Measurements from ENCODE around the gene TARS2.
A peak's percentile ranks its signal among the peaks of the same experiment; 100 is the strongest.

TARS2 gene

DNA sequence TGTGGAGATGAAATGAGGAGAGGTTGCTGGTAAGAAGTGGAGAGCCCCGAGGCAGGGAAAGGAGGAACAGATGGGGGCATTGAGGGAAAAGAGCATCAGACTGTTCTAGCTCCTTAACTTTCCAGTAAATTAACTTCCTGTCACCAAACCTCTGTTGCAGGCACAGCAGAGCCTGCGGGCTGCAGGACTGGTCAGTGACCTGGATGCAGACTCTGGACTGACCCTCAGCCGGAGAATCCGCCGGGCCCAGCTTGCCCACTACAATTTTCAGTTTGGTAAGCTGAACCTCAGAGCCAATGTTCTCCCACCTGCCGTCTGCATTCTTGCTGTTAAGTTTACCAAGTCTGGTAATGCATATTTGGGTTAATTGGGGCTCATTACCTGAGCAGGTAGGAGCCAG, 18.2 kb downstream of the TARS2 start:
- H3K9me3 ChIP-seq (ENCODE audit: control insufficient read depth, low read length) = no peaks in the 10 kb centered on the region
- H3K4me1 ChIP-seq (ENCODE audit: control insufficient read depth, insufficient read depth, low read length) = peaks cover 13% of the 10 kb centered on the region
- H3K4me3 ChIP-seq (ENCODE audit: insufficient read depth, low read depth, low read length) = no peak overlapping the region
- H3K36me3 ChIP-seq (ENCODE audit: control insufficient read depth, insufficient read depth, low read length) = peaks cover 6% of the 10 kb centered on the region
- no peak overlapping the region for H3K27ac ChIP-seq (ENCODE audit: insufficient read depth, low read depth, low read length, poor library complexity, severe bottlenecking)
- 93 to 95% methylated on average over 6 of the region's 6 CpGs for WGBS, 2 experiments
- no peaks in the 10 kb centered on the region for H3K27me3 ChIP-seq (ENCODE audit: control insufficient read depth, insufficient read depth, low read length, poor library complexity, severe bottlenecking)

DNA sequence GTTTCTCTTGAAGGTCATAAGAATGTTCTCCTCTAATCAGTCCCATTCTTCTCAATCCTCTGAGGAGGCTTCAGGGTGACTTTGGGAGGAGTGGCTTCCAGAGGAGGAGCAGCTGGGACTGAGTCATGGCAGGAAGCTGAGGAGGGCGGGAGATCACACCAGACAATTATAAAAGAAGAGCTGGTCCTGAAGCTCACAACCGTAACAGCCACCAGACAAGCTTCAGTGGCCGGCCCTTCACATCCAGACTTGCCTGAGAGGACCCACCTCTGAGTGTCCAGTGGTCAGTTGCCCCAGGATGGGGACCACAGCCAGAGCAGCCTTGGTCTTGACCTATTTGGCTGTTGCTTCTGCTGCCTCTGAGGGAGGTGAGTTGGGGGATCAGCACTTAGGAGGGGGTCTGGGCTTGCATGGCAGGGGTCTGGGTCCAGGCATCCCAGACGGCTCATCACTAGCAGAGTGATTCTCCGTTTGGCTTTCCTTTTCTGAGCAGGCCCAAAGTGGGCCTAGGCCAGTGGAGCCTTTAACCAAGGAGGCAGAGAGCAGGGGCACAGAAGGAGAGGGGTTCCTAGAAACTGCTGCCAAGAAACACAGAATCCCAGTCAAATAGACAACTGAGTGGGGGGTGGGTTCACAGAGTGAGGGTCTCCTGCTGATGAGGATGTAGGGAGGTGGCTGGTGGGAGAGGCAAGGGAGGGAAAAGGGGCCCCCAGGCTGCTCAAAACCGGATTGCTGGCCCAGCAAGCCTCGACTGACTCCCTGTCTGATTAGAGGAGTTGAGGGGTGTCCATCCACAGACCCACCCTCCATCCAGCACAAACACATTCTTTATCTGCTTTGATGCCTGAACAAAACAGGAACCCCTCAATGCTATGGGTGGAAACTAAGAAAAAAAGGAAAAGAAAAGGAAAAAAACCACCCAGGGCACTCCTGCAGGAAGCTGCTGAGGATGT, 21.0 kb downstream of the TARS2 start, which contains the start of gene ECM1:
ECM1 (plus strand) TSS at position 198 of the 953 bp plus-strand sequence; CDS start at position 299, 101 bp downstream.
- Histone ChIP-seq H3K4me1 (ENCODE audit: control insufficient read depth, insufficient read depth, low read length) (peaks cover 13% of the 10 kb centered on the region), H3K36me3 (ENCODE audit: control insufficient read depth, insufficient read depth, low read length) (peaks cover 6% of the 10 kb centered on the region), H3K9me3 (ENCODE audit: control insufficient read depth, low read length) (no peaks in the 10 kb centered on the region), H3K27ac (ENCODE audit: insufficient read depth, low read depth, low read length, poor library complexity, severe bottlenecking) (no peak within 1 kb of the TSS), H3K27me3 (ENCODE audit: control insufficient read depth, insufficient read depth, low read length, poor library complexity, severe bottlenecking) (no peaks in the 10 kb centered on the region), H3K4me3 (ENCODE audit: insufficient read depth, low read depth, low read length) (no peak within 1 kb of the TSS)
- 79 to 84% methylated on average over 7 of the region's 7 CpGs for WGBS, 2 experiments

DNA sequence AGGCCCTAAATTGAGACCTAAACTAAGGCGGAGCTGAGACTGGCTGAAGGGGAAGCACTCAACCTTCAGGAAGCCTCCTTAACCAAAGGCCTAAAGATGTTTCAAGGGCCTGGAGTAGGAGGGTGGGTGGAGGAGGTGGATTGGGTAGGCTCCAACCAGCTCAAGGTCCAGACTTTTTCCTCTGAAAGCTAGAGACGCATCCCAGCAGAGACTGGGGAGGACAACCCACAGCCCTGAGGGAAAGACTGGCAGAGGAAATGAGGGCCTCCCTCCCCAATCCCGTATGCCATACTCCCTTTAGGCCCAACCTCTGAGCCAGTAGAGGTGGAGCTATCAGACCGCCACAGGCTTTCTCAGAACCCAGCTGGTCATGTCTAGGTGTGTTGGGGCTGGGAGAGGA, 21.8 kb downstream of the TARS2 start:
- Histone ChIP-seq H3K36me3 (ENCODE audit: control insufficient read depth, insufficient read depth, low read length) (peaks cover 6% of the 10 kb centered on the region), H3K4me1 (ENCODE audit: control insufficient read depth, insufficient read depth, low read length) (peaks cover 13% of the 10 kb centered on the region), H3K27ac (ENCODE audit: insufficient read depth, low read depth, low read length, poor library complexity, severe bottlenecking) (no peak overlapping the region), H3K27me3 (ENCODE audit: control insufficient read depth, insufficient read depth, low read length, poor library complexity, severe bottlenecking) (no peaks in the 10 kb centered on the region), H3K4me3 (ENCODE audit: insufficient read depth, low read depth, low read length) (no peak overlapping the region), H3K9me3 (ENCODE audit: control insufficient read depth, low read length) (no peaks in the 10 kb centered on the region)
- WGBS, 2 experiments = 81 to 85% methylated on average over 4 of the region's 4 CpGs

DNA sequence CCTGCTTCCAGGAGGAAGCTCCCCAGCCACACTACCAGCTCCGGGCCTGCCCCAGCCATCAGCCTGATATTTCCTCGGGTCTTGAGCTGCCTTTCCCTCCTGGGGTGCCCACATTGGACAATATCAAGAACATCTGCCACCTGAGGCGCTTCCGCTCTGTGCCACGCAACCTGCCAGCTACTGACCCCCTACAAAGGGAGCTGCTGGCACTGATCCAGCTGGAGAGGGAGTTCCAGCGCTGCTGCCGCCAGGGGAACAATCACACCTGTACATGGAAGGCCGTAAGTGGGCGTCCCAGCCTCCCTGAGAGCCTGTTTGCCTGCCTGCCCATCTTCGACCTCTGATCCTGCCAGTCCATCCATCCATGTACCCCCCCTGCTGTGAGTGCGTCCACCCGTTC, 24.3 kb downstream of the TARS2 start:
- Histone ChIP-seq H3K27me3 (ENCODE audit: control insufficient read depth, insufficient read depth, low read length, poor library complexity, severe bottlenecking) (no peaks in the 10 kb centered on the region), H3K4me1 (ENCODE audit: control insufficient read depth, insufficient read depth, low read length) (peaks cover 10% of the 10 kb centered on the region), H3K4me3 (ENCODE audit: insufficient read depth, low read depth, low read length) (no peak overlapping the region), H3K27ac (ENCODE audit: insufficient read depth, low read depth, low read length, poor library complexity, severe bottlenecking) (no peak overlapping the region), H3K9me3 (ENCODE audit: control insufficient read depth, low read length) (no peaks in the 10 kb centered on the region), H3K36me3 (ENCODE audit: control insufficient read depth, insufficient read depth, low read length) (no peaks in the 10 kb centered on the region)
- 93 to 94% methylated on average over 12 of the region's 12 CpGs for whole genome bisulfite sequencing, 2 experiments

DNA sequence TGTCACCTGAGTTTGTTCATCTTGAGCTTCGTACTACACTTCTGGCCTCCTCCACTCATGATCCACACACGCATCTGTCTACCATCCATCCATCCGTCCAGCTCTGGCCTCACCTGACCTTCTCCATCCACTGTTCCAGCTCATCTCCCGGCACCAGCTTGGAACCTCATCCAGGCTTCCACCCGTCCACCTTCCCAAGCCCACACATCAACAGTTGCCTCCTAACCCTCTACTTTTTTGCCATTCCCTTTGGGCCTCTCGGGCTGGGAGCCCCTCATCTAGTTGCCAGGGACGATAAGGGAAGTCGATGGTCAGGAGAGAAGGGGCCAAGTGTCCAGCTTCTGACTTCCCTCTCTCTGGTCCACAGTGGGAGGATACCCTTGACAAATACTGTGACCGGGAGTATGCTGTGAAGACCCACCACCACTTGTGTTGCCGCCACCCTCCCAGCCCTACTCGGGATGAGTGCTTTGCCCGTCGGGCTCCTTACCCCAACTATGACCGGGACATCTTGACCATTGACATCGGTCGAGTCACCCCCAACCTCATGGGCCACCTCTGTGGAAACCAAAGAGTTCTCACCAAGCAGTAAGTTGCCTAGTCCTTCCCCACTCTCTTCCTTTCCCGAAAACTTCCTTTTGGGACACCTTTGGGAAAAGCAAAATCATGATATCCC, 24.9 kb downstream of the TARS2 start:
- Histone ChIP-seq H3K4me3 (ENCODE audit: insufficient read depth, low read depth, low read length) (no peak overlapping the region), H3K27me3 (ENCODE audit: control insufficient read depth, insufficient read depth, low read length, poor library complexity, severe bottlenecking) (no peaks in the 10 kb centered on the region), H3K36me3 (ENCODE audit: control insufficient read depth, insufficient read depth, low read length) (no peaks in the 10 kb centered on the region), H3K27ac (ENCODE audit: insufficient read depth, low read depth, low read length, poor library complexity, severe bottlenecking) (no peak overlapping the region), H3K4me1 (ENCODE audit: control insufficient read depth, insufficient read depth, low read length) (peaks cover 12% of the 10 kb centered on the region), H3K9me3 (ENCODE audit: control insufficient read depth, low read length) (no peaks in the 10 kb centered on the region)
- WGBS, 2 experiments = 87 to 89% methylated on average over 17 of the region's 17 CpGs

DNA sequence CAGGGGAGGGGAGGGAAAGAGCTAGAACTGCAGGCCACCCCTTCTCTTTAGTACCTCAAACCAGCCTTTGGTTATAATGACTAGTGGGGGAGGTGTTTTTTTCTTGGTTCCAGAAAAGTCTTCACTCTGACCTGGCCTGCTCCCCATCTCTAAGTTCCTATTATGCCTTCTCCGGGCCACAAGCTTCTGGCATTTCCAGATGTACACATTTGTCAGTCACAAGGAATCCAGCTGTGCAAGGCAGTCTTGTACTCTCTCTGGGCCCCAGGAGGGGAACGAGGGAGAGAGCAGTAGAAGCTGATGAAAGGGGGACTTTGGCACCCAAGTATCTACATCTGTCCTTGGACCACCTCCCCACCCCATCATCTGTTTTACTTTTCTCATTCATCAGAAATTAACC, 25.6 kb downstream of the TARS2 start:
- Histone ChIP-seq H3K27ac (ENCODE audit: insufficient read depth, low read depth, low read length, poor library complexity, severe bottlenecking) (no peak overlapping the region), H3K27me3 (ENCODE audit: control insufficient read depth, insufficient read depth, low read length, poor library complexity, severe bottlenecking) (no peaks in the 10 kb centered on the region), H3K9me3 (ENCODE audit: control insufficient read depth, low read length) (no peaks in the 10 kb centered on the region), H3K4me1 (ENCODE audit: control insufficient read depth, insufficient read depth, low read length) (peaks cover 12% of the 10 kb centered on the region), H3K4me3 (ENCODE audit: insufficient read depth, low read depth, low read length) (no peak overlapping the region), H3K36me3 (ENCODE audit: control insufficient read depth, insufficient read depth, low read length) (no peaks in the 10 kb centered on the region)
- 85 to 88% methylated on average over 2 of the region's 2 CpGs for WGBS, 2 experiments

DNA sequence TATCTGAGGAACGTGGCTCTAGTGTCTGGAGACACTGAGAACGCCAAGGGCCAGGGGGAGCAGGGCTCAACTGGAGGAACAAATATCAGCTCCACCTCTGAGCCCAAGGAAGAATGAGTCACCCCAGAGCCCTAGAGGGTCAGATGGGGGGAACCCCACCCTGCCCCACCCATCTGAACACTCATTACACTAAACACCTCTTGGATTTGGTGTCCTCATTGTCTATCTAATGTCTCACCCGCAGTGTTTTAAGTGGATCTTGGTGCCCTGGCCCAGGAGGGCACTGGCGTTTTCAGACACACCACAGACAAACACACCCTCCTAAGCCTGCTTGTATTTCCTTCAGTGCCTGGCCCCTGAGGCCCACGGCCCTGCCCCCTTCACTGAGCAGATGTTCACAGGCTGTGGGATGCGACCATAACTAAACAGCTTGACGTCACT, 26.2 kb downstream of the TARS2 start:
- Histone ChIP-seq H3K27ac (ENCODE audit: insufficient read depth, low read depth, low read length, poor library complexity, severe bottlenecking) (no peak overlapping the region), H3K4me3 (ENCODE audit: insufficient read depth, low read depth, low read length) (no peak overlapping the region), H3K27me3 (ENCODE audit: control insufficient read depth, insufficient read depth, low read length, poor library complexity, severe bottlenecking) (no peaks in the 10 kb centered on the region), H3K36me3 (ENCODE audit: control insufficient read depth, insufficient read depth, low read length) (no peaks in the 10 kb centered on the region), H3K4me1 (ENCODE audit: control insufficient read depth, insufficient read depth, low read length) (peaks cover 8% of the 10 kb centered on the region), H3K9me3 (ENCODE audit: control insufficient read depth, low read length) (no peaks in the 10 kb centered on the region)
- 92 to 93% methylated on average over 7 of the region's 7 CpGs for WGBS, 2 experiments

DNA sequence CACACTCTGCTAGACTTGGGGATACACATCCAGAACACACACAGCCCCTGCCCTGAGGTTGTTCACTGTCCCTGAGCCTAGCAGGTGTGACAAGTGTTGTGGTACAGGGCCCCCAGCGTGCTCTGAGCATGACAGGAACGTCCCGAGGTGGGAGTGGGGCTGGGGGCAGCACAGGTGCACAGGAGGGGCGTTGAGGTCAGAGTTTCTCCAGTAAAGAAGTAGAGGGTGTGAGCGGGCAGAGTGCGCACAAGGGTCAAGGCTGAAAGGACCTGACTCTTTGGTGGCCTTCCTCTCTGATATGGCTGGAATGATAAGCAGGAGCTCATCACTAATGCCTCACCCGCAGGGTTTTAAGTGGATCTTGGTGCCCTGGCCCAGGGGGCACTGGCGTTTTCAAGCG, 27.0 kb downstream of the TARS2 start:
- no peaks in the 10 kb centered on the region for H3K36me3 ChIP-seq (ENCODE audit: control insufficient read depth, insufficient read depth, low read length)
- 94 to 95% methylated on average over 9 of the region's 9 CpGs for WGBS, 2 experiments
- no peak overlapping the region for H3K4me3 ChIP-seq (ENCODE audit: insufficient read depth, low read depth, low read length)
- H3K27ac ChIP-seq (ENCODE audit: insufficient read depth, low read depth, low read length, poor library complexity, severe bottlenecking) = no peak overlapping the region
- H3K27me3 ChIP-seq (ENCODE audit: control insufficient read depth, insufficient read depth, low read length, poor library complexity, severe bottlenecking) = no peaks in the 10 kb centered on the region
- no peaks in the 10 kb centered on the region for H3K9me3 ChIP-seq (ENCODE audit: control insufficient read depth, low read length)
- peaks cover 6% of the 10 kb centered on the region for H3K4me1 ChIP-seq (ENCODE audit: control insufficient read depth, insufficient read depth, low read length)

DNA sequence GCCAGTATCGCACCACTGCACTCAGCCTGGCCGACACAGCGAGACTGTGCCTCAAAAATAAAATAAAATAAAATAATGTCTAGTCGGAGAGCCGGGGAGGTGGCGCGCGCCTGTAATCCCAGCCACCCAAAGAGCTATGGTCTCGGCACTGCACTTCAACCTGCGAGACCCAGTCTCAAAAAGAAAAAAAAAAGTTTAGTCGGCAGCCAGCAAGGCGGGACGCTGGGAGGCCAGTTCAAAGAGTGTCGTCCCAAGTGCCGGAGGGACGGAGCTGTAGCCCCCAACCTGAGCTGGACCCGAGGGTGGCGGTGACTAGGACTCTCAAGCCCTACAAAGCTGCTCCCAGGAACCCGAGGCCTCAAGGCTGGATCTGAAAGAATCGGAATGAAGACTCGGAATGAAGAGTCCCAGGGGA, 27.7 kb downstream of the TARS2 start:
- peaks cover 6% of the 10 kb centered on the region for H3K4me1 ChIP-seq (ENCODE audit: control insufficient read depth, insufficient read depth, low read length)
- H3K27ac ChIP-seq (ENCODE audit: insufficient read depth, low read depth, low read length, poor library complexity, severe bottlenecking) = peak overlapping the region; percentile 74
- H3K36me3 ChIP-seq (ENCODE audit: control insufficient read depth, insufficient read depth, low read length) = no peaks in the 10 kb centered on the region
- H3K4me3 ChIP-seq (ENCODE audit: insufficient read depth, low read depth, low read length) = peak overlapping the region; percentile 69
- H3K27me3 ChIP-seq (ENCODE audit: control insufficient read depth, insufficient read depth, low read length, poor library complexity, severe bottlenecking) = no peaks in the 10 kb centered on the region
- H3K9me3 ChIP-seq (ENCODE audit: control insufficient read depth, low read length) = no peaks in the 10 kb centered on the region
- 38 to 40% methylated on average over 21 of the region's 21 CpGs for WGBS, 2 experiments

DNA sequence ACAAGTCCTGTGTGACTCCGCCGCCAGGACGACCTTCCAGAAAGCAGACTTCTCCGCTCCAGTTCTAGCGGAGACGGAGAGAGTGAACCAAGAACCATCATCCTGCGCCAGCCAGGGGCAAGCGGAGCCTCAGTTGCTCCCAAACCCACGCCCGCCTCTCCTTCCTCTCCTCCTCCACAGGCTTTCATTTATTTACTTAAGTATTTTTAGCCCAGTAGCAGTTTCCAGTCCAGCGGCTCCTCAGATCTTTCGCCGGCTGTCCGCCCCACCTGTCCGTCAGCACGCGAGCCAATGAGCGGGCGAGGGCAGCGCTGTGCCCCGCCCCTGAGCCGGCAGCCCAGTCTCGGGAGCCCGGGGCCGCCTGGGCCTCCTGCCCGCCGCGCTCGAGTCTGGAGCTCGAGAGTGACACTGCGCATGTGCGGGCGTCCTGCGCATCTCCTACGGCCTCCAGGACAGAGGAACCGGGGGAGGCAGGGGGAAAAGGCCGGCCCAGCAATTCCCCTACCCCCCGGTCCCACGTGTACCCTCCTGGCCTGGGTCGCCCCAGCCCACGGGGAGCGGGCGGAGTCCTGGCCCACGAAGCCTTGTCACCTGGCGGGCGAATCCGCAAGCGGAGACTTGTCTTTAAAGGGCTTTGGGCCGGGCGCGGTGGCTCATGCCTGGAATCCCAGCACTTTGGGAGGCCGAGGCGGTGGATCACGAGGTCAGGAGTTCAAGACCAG, 28.3 kb downstream of the TARS2 start, which contains the start of gene FALEC:
FALEC (plus strand) TSS at position 425 of the 722 bp plus-strand sequence.
- H3K36me3 ChIP-seq (ENCODE audit: control insufficient read depth, insufficient read depth, low read length) = no peaks in the 10 kb centered on the region
- no peaks in the 10 kb centered on the region for H3K9me3 ChIP-seq (ENCODE audit: control insufficient read depth, low read length)
- 3% methylated on average over 54 of the region's 54 CpGs for WGBS, 2 experiments
- H3K4me1 ChIP-seq (ENCODE audit: control insufficient read depth, insufficient read depth, low read length) = peaks cover 6% of the 10 kb centered on the region
- peak within 1 kb of the TSS; percentile 74 for H3K27ac ChIP-seq (ENCODE audit: insufficient read depth, low read depth, low read length, poor library complexity, severe bottlenecking)
- H3K27me3 ChIP-seq (ENCODE audit: control insufficient read depth, insufficient read depth, low read length, poor library complexity, severe bottlenecking) = no peaks in the 10 kb centered on the region
- peak within 1 kb of the TSS; percentile 69 for H3K4me3 ChIP-seq (ENCODE audit: insufficient read depth, low read depth, low read length)
